Activated T-helper 2 cell treated with anti-CD3 and anti-CD28 coated beads, Interferon-gamma antibody, Interleukin-2, Interleukin-4, amounts not matched to agents 10 μg/mL and 5 μg/mL and 100 μg/mL, durations not matched to agents 14 hours and 24 hours and 36 hours (primary cell): Measurements from ENCODE around the gene ZNF141. TPM values are rescaled to one million over a fixed set of nuclear protein-coding genes. Genes with fewer than 3 reads are reported as not detected.

ENCODE experiments used
- DNase-seq: peaks from one replicate; pipeline ENCODE4 v3.0.0; 2021; ENCODE audit warnings: low spot score
- H3K27ac Mint-ChIP-seq: one replicate; pipeline ENCODE4 v1.8.0; 2021; ENCODE audit warnings: mixed read lengths
- H3K27me3 Mint-ChIP-seq: one replicate; pipeline ENCODE4 v1.8.0; 2021; ENCODE audit warnings: low read depth, mixed read lengths
- H3K36me3 Mint-ChIP-seq: one replicate; pipeline ENCODE4 v1.8.0; 2021; ENCODE audit warnings: low read depth, mixed read lengths
- H3K4me1 Mint-ChIP-seq: one replicate; pipeline ENCODE4 v1.8.0; 2021; ENCODE audit warnings: low read depth, mixed read lengths
- H3K4me3 Mint-ChIP-seq: one replicate; pipeline ENCODE4 v1.8.0; 2021; ENCODE audit warnings: low read depth, mild to moderate bottlenecking, moderate library complexity, mixed read lengths
- H3K9me3 Mint-ChIP-seq: one replicate; pipeline ENCODE4 v1.8.0; 2021; ENCODE audit warnings: mixed read lengths
- intact Hi-C: fragments of 100-400 bp; cut with micrococcal nuclease; formaldehyde crosslinking; loops from one replicate; pipeline ENCODE4 v1.15.1; 2023
- total RNA-seq: library from RNA; stranded (reverse); gene quantifications from 2 replicates; pipeline ENCODE4 v1.2.3, GENCODE V29; 2022

The ZNF141 gene
- total RNA-seq, 1 donor from 2014 or later = 27.5 TPM

- Mint-ChIP-seq H3K27me3 (no peaks in the 10 kb centered on the region), H3K36me3 (peaks cover 15% of the 10 kb centered on the region), H3K4me1 (no peaks in the 10 kb centered on the region), H3K9me3 (peaks cover 55% of the 10 kb centered on the region), H3K4me3 (no peak overlapping the region), H3K27ac (no peak overlapping the region)
- intact Hi-C loops = no loop called here
- no peak for DNase-seq
These were observed 85.0 kb downstream of the ZNF141 start for GRCh38 chr4:422587-422986.

Other genes with a start within 250 kb of the ZNF141 start
- 8.6 and 8.8 TPM in 2 replicates for gene ZNF718, start 213.3 kb upstream of the ZNF141 start, total RNA-seq
- gene ZNF732, start 32.3 kb upstream of the ZNF141 start, total RNA-seq = not detected in 2 replicates
- 27.9 and 31.8 TPM in 2 replicates for gene ZNF721, start 161.3 kb downstream of the ZNF141 start, total RNA-seq
- 46.0 and 47.8 TPM in 2 replicates for gene PIGG, start 161.4 kb downstream of the ZNF141 start, total RNA-seq
- gene TMEM271, start 238.5 kb downstream of the ZNF141 start, total RNA-seq = not detected in 2 replicates